ENCODE results near the gene GIMAP6. TPM values are rescaled to one million over a fixed set of nuclear protein-coding genes. Genes with fewer than 3 reads are reported as not detected.

The GIMAP6 gene
- total and polyA plus RNA-seq, 2 of the 8 experiments (the other 6 are each of a cell fraction or from before 2014, with no cell fraction given) = not detected

DNA sequence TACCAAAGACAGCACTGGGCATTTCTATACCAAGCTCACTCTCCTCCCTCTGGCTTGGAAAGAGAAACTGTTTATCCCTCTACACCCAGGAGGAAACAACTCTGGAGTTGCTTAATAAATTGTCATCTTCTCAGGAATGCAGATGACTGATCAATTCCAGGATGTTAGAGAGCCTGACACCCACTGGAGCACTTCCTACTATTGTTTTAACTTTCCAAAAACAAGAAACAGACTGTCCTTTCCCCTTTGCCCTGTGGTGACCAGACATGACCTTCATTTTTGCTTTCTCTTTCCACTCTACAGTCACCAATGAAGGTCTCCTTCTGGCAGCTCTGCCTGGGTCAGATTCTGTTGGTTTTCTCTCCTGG lies 45.4 kb downstream of the GIMAP6 start (continued):
- TF ChIP-seq SP4 (IDR thresholded peaks at IDR 0.05; ENCODE audit: low read length) (no peak), RAD21 (IDR thresholded peaks at IDR 0.05 in 1 of 2, conservative IDR thresholded peaks at IDR 0.05 in 1 of 2; ENCODE audit: low read depth in 2 of 2, low read length in 2 of 2) (no peak), YY1 (IDR thresholded peaks at IDR 0.05; ENCODE audit: low read depth, low read length) (no peak)

Measured in H1 (cell line).